GM19438 (cell line): ENCODE data around the gene STAC3.

ENCODE experiments used
- ATAC-seq: cut with Tn5 transposase; IDR thresholded peaks from one replicate; pipeline ENCODE4 v1.9.1; 2021; ENCODE audit warnings: low read depth; ENCODE audit not compliant: unreplicated experiment

The STAC3 gene

DNA sequence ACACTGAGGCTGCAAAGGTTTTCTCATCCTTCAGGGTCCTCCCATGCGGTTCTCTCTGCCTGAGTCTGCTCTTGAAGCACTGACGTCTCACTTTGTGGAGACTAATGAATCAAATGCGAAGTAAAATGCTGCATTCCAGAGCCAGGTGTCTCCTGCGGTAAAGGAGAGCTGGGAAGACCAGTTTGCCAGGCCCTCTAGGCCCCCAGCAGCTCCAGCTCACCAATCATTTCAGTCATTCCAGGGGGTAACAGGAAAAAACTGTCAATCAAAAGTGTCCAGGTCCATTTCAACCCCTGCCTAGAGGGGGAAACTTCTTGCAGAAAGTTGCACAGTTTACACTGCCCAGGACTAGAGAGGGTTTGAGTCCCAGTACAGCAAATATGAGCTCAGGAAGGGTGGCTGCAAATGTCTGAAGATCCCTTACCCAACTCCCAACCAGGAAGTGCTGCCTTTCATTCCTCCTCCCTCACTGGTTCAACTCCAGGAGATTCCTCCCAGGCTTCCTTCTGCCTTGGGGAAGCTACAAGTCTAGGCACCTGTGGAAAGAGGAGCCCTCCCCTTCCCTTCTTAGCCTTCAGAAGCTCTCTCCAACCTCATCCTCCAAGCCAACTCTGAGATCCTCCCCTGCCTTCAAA lies 37.1 kb downstream of the STAC3 start:
- no peak for ATAC-seq

DNA sequence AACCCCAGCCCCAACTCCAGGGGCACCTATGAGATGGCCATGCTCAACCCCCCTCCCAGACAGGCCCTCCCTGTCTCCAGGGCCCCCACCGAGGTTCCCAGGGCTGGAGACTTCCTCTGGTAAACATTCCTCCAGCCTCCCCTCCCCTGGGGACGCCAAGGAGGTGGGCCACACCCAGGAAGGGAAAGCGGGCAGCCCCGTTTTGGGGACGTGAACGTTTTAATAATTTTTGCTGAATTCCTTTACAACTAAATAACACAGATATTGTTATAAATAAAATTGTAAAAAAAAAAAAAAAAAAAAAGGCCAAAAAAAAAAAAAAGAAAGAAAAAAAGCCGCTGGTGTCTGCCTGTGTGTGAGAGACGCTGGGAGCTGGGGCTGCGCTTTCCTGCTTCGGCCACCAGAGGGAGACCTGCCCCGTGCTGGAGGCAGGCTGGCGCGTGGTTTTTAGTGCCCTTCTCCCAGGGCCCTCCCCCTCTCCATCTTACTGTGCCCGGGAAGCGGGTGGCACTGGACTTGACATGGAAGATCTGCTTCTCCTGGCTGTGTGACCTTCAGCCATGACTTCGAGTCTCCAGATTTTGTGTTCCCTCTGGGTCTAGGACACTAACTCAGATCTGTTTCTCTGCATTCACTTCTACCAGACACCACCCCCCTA lies 37.8 kb downstream of the STAC3 start:
- no peak for ATAC-seq

DNA sequence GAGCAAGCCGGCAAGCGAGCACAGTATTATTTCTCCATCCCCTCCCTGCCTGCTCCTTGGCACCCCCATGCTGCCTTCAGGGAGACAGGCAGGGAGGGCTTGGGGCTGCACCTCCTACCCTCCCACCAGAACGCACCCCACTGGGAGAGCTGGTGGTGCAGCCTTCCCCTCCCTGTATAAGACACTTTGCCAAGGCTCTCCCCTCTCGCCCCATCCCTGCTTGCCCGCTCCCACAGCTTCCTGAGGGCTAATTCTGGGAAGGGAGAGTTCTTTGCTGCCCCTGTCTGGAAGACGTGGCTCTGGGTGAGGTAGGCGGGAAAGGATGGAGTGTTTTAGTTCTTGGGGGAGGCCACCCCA lies 38.3 kb downstream of the STAC3 start:
- no peak for ATAC-seq

DNA sequence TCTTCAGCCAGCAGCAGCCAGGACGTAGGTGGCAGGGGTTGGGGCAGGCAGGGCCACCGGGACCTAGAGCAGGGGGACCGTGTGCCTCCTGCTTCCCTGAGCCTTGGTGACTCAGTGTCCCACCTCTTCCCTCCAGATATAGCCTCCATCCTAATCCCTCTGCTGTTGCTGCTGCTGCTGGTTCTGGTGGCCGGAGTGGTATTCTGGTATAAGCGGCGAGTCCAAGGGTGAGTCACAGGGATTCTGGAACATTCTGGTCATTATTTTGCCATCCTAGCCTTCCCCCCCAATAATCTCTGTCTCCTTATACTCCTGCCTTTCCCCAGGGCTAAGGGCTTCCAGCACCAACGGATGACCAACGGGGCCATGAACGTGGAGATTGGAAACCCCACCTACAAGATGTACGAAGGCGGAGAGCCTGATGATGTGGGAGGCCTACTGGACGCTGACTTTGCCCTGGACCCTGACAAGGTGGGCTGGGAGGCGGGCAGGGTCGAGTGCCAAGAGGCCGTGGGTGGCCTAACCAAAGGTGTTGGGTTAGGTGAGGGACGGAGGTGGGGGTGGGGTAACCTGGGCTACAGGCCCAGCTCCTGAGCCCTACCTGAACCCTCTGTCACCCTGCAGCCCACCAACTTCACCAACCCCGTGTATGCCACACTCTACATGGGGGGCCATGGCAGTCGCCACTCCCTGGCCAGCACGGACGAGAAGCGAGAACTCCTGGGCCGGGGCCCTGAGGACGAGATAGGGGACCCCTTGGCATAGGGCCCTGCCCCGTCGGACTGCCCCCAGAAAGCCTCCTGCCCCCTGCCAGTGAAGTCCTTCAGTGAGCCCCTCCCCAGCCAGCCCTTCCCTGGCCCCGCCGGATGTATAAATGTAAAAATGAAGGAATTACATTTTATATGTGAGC lies 38.9 kb downstream of the STAC3 start:
- no peak for ATAC-seq

DNA sequence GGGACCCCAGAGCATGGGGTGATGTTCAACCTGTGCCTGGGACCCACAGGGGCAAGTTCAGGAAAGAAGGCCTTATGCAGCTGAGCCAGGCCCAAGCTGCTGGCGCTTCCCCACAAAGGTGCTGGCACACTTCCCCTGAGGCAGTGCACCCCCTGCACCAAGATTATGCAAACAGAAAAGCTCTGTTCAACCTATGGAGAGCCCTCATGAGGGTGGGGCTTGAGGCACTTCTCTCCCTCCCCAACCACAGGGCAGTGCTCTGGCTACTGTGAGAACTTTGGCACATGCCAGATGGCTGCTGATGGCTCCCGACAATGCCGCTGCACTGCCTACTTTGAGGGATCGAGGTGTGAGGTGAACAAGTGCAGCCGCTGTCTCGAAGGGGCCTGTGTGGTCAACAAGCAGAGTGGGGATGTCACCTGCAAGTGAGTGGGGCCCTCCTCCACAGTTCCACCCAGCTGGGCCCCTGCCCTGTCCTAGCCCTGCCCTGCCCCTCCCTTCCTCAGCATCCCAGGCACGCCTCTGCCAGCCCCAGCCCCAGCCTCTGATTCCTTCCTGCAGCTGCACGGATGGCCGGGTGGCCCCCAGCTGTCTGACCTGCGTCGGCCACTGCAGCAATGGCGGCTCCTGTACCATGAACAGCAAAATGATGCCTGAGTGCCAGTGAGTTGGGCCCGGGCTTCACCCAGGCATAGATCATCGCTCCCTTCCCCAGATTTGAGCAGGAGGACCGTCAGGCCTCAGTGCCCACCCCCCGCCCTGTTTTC lies 39.9 kb downstream of the STAC3 start:
- ATAC-seq = no peak

- no peak for ATAC-seq
Measured at GRCh38 chr12:57210461-57210860, 40.5 kb downstream of the STAC3 start.

DNA sequence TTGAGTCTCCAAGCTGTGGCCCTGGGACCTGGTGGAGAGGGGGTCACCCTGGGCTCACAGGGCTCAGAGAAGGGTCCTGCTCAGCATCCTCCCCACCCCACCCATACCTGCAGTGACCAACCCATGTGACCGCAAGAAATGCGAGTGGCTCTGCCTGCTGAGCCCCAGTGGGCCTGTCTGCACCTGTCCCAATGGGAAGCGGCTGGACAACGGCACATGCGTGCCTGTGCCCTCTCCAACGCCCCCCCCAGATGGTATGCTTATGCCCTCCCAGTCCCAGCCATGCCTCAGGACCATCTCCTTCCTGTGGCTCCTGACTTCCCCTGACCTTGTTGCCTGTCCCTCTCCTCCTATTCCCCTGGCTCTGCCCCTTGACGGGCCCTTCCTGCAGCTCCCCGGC lies 41.1 kb downstream of the STAC3 start:
- no peak for ATAC-seq

DNA sequence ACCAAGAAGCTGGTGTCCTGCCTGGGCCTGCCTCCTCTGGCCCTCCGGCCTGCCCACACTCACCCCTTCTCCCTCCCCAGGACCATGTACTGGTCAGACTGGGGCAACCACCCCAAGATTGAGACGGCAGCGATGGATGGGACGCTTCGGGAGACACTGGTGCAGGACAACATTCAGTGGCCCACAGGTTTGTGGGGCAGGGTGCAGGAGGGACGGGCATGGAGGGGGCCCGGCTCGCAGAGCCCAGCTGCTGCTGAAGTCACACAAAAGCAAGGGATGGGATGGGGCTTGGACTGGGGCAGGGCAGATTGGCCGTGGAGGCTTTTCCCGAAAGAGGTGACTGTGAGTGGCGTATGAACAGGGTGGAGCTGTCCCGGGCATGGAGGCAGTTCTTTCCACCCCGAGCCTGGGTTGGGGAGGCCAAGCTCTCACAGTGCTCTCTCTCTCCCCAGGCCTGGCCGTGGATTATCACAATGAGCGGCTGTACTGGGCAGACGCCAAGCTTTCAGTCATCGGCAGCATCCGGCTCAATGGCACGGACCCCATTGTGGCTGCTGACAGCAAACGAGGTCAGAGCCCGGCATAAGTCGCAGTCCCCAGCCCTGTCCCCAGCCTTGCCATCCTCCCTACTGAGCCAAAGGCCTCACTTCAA lies 42.2 kb downstream of the STAC3 start:
- ATAC-seq = no peak

- no peak for ATAC-seq
Measured at GRCh38 chr12:57207731-57208630, 43.0 kb downstream of the STAC3 start.

DNA sequence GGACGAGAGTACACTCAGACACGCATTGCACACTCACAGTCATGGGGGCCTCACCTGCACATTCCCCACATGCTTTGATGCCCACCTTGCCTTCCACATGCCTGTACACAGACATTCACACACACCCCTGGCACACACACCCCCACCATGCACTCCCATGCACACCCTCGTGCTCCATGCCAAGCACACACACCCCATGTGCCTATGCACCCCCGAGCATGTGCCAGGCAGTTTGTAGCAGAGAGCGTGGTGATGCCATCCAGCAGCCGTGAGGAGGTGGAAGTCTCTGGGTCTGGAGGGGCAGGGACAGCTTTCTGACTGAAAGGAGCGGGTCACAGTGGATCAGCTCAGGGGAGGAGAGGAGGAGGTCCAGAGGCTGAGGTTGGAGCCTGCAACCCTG lies 45.1 kb downstream of the STAC3 start:
- no peak for ATAC-seq

GRCh38 chr12:57205186-57205585 lies 45.8 kb downstream of the STAC3 start:
- ATAC-seq = no peak

GRCh38 chr12:57204454-57204853 lies 46.5 kb downstream of the STAC3 start:
- no peak for ATAC-seq

DNA sequence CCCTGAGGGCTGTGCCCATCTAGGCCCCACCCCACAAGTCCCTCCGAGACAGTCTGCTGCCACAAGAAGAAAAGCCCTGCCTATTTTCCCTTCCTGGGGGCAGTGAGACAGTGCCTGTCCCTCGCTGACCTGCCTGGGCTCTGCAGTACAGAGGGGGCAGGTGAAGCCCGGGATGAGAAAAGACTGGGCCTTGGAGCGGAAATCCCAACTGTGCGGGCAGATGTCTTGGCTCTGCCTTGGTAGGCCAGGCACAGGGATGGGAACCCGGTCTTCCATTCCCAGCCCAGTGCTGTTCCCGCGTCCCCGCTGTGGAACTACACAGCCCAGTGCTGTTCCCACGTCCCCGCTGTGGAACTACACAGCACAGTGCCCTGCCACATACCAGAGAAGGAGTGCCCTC lies 47.2 kb downstream of the STAC3 start:
- ATAC-seq = no peak

DNA sequence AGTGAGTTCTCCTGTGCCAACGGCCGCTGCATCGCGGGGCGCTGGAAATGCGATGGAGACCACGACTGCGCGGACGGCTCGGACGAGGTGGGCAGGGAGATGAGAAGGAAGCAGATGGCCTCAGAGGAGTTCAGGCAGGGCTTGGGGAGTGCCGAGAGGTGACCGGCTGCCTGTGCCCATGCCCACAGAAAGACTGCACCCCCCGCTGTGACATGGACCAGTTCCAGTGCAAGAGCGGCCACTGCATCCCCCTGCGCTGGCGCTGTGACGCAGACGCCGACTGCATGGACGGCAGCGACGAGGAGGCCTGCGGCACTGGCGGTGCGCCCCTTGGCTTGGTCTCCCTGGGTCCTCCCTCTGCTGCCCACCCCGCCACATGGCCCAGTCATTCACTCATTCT lies 47.8 kb downstream of the STAC3 start:
- ATAC-seq = no peak

GRCh38 chr12:57202321-57202720 lies 48.7 kb downstream of the STAC3 start:
- ATAC-seq = no peak

- ATAC-seq = no peak
Measured at GRCh38 chr12:57201631-57202030, 49.4 kb downstream of the STAC3 start.

DNA sequence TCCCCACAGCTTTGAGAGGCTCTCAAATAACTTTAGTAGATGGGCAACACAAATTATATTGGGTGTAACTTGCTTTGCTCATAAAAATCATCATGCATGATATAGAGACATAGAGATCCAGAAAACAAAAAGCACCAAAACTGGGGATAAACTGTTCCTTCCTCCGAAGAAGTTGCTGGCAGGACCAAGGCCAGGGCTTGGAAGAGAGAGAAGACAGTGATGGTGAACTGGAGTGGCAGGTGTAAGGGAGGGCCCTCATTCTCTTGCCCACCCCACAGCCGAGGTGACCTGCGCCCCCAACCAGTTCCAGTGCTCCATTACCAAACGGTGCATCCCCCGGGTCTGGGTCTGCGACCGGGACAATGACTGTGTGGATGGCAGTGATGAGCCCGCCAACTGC lies 49.8 kb downstream of the STAC3 start:
- no peak for ATAC-seq

- no peak for ATAC-seq
Measured at GRCh38 chr12:57200497-57200896, 50.5 kb downstream of the STAC3 start.

GRCh38 chr12:57199191-57199590 lies 51.8 kb downstream of the STAC3 start:
- no peak for ATAC-seq
